IMR-90 (cell line): ENCODE measurements around the gene CREB3L1. TPM values are rescaled to one million over a fixed set of nuclear protein-coding genes. Genes with fewer than 3 reads are reported as not detected.

Source experiments
- ATAC-seq: fragments of 200-7000 bp; cut with Tn5 transposase; 2 replicates; pipeline ENCODE4 v1.9.1; 2020; ENCODE audit warnings: low read depth, mild to moderate bottlenecking, moderate library complexity
- BruUV-seq: library from RNA; stranded (reverse); fragments of 400-500 nt; replicated peaks from 2 replicates; lab custom pipeline; 2021; lab: Mats Ljungman, UMichigan
- CTCF ChIA-PET: fragments of 300-600 bp; formaldehyde crosslinking; extraction: SDS; loops from one replicate; lab custom pipeline; 2021; ENCODE audit warnings: antibody characterized with exemption; lab: Yijun Ruan, JAX
- POLR2A ChIA-PET: fragments of 300-600 bp; sonication (Branson Sonifier 250); formaldehyde crosslinking; loops from one replicate; lab custom pipeline; 2022; ENCODE audit warnings: antibody characterized with exemption; ENCODE audit not compliant: unreplicated experiment; lab: Charles Lee
- DNase-seq: peaks from one replicate; pipeline ENCODE4 v3.0.0; 2013
- H2AFZ ChIP-seq: replicated peaks from 2 replicates; pipeline ENCODE3; 2013; ENCODE audit warnings: low read length, mild to moderate bottlenecking; ENCODE audit not compliant: poor library complexity
- H2AK5ac ChIP-seq: 2 replicates; pipeline ENCODE4 v1.6.1; 2013; ENCODE audit warnings: low read depth, low read length, inconsistent platforms
- H2AK9ac ChIP-seq: replicated peaks from 2 replicates; pipeline ENCODE3; 2013; ENCODE audit warnings: mild to moderate bottlenecking, low read depth, low read length, moderate library complexity; ENCODE audit not compliant: poor library complexity
- H2BK120ac ChIP-seq: 2 replicates; pipeline ENCODE4 v1.6.1; 2013; ENCODE audit warnings: low read depth, low read length, inconsistent platforms
- H2BK15ac ChIP-seq: 3 replicates; pipeline ENCODE4 v1.6.1; 2013; ENCODE audit warnings: low read depth, low read length, inconsistent platforms
- H2BK20ac ChIP-seq: 2 replicates; pipeline ENCODE4 v1.6.1; 2013; ENCODE audit warnings: low read depth, mild to moderate bottlenecking, inconsistent platforms, low read length, moderate library complexity
- H2BK5ac ChIP-seq: 2 replicates; pipeline ENCODE4 v1.6.1; 2013; ENCODE audit warnings: mild to moderate bottlenecking, low read depth, low read length, inconsistent platforms; ENCODE audit not compliant: poor library complexity, severe bottlenecking
- H3K14ac ChIP-seq: replicated peaks from 2 replicates; pipeline ENCODE4 v1.6.1; 2013; ENCODE audit warnings: low read depth, low read length, inconsistent platforms
- H3K18ac ChIP-seq: 2 replicates; pipeline ENCODE4 v1.6.1; 2013; ENCODE audit warnings: low read depth, low read length, control low read depth
- H3K23ac ChIP-seq: 2 replicates; pipeline ENCODE4 v1.6.1; 2013; ENCODE audit warnings: low read depth, low read length, inconsistent platforms
- H3K27ac ChIP-seq: 2 replicates; pipeline ENCODE4 v1.5.1; 2013; ENCODE audit warnings: mild to moderate bottlenecking, control low read depth, low read length; ENCODE audit not compliant: insufficient read depth
- H3K27me3 ChIP-seq: 2 replicates; pipeline ENCODE4 v1.6.1; 2013; ENCODE audit warnings: low read length; ENCODE audit not compliant: control insufficient read depth, insufficient read depth
- H3K36me3 ChIP-seq: 2 replicates; pipeline ENCODE4 v1.6.1; 2013; ENCODE audit warnings: low read length, mixed read lengths; ENCODE audit not compliant: control insufficient read depth, insufficient read depth
- H3K4ac ChIP-seq: 2 replicates; pipeline ENCODE4 v1.6.1; 2013; ENCODE audit warnings: low read depth, low read length, inconsistent platforms
- H3K4me1 ChIP-seq: 2 replicates; pipeline ENCODE4 v1.6.1; 2013; ENCODE audit warnings: low read length, mixed read lengths; ENCODE audit not compliant: control insufficient read depth, insufficient read depth
- H3K4me2 ChIP-seq: 2 replicates; pipeline ENCODE4 v1.6.1; 2013; ENCODE audit warnings: low read depth, mild to moderate bottlenecking, control low read depth, low read length, moderate library complexity
- H3K4me3 ChIP-seq: 2 replicates; pipeline ENCODE4 v1.5.1; 2013; ENCODE audit warnings: low read depth, mild to moderate bottlenecking, control low read depth, low read length, moderate library complexity; ENCODE audit not compliant: insufficient read depth
- H3K56ac ChIP-seq: 2 replicates; pipeline ENCODE4 v1.6.1; 2013; ENCODE audit warnings: low read length, inconsistent platforms; ENCODE audit not compliant: insufficient read depth; ENCODE audit errors: extremely low read depth
- H3K79me1 ChIP-seq, 2 experiments: 2 replicates each; pipeline ENCODE4 v1.6.1; 2013; ENCODE audit warnings: low read length in 2 of 2, inconsistent platforms in 1 of 2, low read depth in 1 of 2
- H3K9ac ChIP-seq: 2 replicates; pipeline ENCODE4 v1.6.1; 2013; ENCODE audit warnings: low read depth, low read length, control low read depth
- H3K9me1 ChIP-seq: 2 replicates; pipeline ENCODE4 v1.6.1; 2013; ENCODE audit warnings: low read length, inconsistent platforms; ENCODE audit not compliant: insufficient read depth
- H3K9me3 ChIP-seq: 2 replicates; pipeline ENCODE4 v1.6.1; 2013; ENCODE audit warnings: low read length; ENCODE audit not compliant: control insufficient read depth, insufficient read depth
- H4K20me1 ChIP-seq: 2 replicates; pipeline ENCODE4 v1.6.1; 2013; ENCODE audit warnings: low read length, inconsistent platforms; ENCODE audit not compliant: insufficient read depth
- H4K5ac ChIP-seq: 2 replicates; pipeline ENCODE4 v1.6.1; 2013; ENCODE audit warnings: mild to moderate bottlenecking, low read depth, low read length, control low read depth
- H4K8ac ChIP-seq, 2 experiments: 2 replicates each; pipeline ENCODE4 v1.6.1; 2013; ENCODE audit warnings: low read depth in 2 of 2, low read length in 2 of 2, control low read depth in 1 of 2, inconsistent platforms in 1 of 2
- H4K91ac ChIP-seq: 2 replicates; pipeline ENCODE4 v1.6.1; 2013; ENCODE audit warnings: low read depth, low read length, inconsistent platforms; ENCODE audit not compliant: insufficient read depth
- BHLHE40 ChIP-seq: fragments of 150-350 bp; IDR thresholded peaks from 2 replicates; pipeline ENCODE4 v1.6.1; 2016; ENCODE audit warnings: mild to moderate bottlenecking, low read depth, low read length
- CEBPB ChIP-seq: IDR thresholded peaks from 2 replicates; pipeline ENCODE4 v1.6.1; 2012; ENCODE audit warnings: low read depth, low read length, improper control_type of control experiment
- CHD1 ChIP-seq: IDR thresholded peaks from 2 replicates; pipeline ENCODE4 v1.6.1; 2012; ENCODE audit warnings: low read depth, low read length, improper control_type of control experiment
- CTCF ChIP-seq: conservative IDR thresholded peaks from 2 replicates; pipeline ENCODE4 v1.5.1; 2012; ENCODE audit warnings: mild to moderate bottlenecking, low read depth, low read length, improper control_type of control experiment
- ELK1 ChIP-seq: fragments of 150-350 bp; IDR thresholded peaks from 2 replicates; pipeline ENCODE4 v1.6.1; 2016; ENCODE audit warnings: low read depth, mild to moderate bottlenecking, low read length, moderate library complexity, borderline replicate concordance
- FOS ChIP-seq: fragments of 150-350 bp; IDR thresholded peaks from 2 replicates; pipeline ENCODE4 v1.6.1; 2016; ENCODE audit warnings: low read depth, low read length
- MAFK ChIP-seq: IDR thresholded peaks from 2 replicates; pipeline ENCODE4 v1.6.1; 2012; ENCODE audit warnings: low read depth, low read length, improper control_type of control experiment
- MAZ ChIP-seq: IDR thresholded peaks from 2 replicates; pipeline ENCODE4 v1.6.1; 2012; ENCODE audit warnings: low read depth, mild to moderate bottlenecking, low read length, improper control_type of control experiment, moderate library complexity, borderline replicate concordance
- MXI1 ChIP-seq: IDR thresholded peaks from 2 replicates; pipeline ENCODE4 v1.6.1; 2012; ENCODE audit warnings: low read depth, mild to moderate bottlenecking, low read length, moderate library complexity, borderline replicate concordance
- NFE2L2 ChIP-seq: fragments of 150-350 bp; IDR thresholded peaks from 2 replicates; pipeline ENCODE4 v1.6.1; 2016; ENCODE audit warnings: low read depth, mild to moderate bottlenecking, low read length
- POLR2A ChIP-seq: IDR thresholded peaks from 2 replicates; pipeline ENCODE4 v1.6.1; 2012; ENCODE audit warnings: mild to moderate bottlenecking, low read depth, low read length
- RAD21 ChIP-seq: IDR thresholded peaks from 2 replicates; pipeline ENCODE4 v1.6.1; 2012; ENCODE audit warnings: low read length, improper control_type of control experiment
- RCOR1 ChIP-seq: IDR thresholded peaks from 2 replicates; pipeline ENCODE4 v1.6.1; 2012; ENCODE audit warnings: mild to moderate bottlenecking, low read length, improper control_type of control experiment; ENCODE audit not compliant: insufficient replicate concordance
- RFX5 ChIP-seq: IDR thresholded peaks from 2 replicates; pipeline ENCODE4 v1.8.0; 2012; ENCODE audit warnings: low read depth, mild to moderate bottlenecking, low read length, moderate library complexity
- SMC3 ChIP-seq: fragments of 150-350 bp; IDR thresholded peaks from 2 replicates; pipeline ENCODE4 v1.6.1; 2016; ENCODE audit warnings: low read depth, mild to moderate bottlenecking, antibody characterized with exemption, low read length, moderate library complexity
- USF2 ChIP-seq: fragments of 150-350 bp; IDR thresholded peaks from 2 replicates; pipeline ENCODE4 v1.6.1; 2017; ENCODE audit warnings: mild to moderate bottlenecking, antibody characterized with exemption, low read length, low read depth
- WGBS, 2 experiments: methylation state at CpG; one replicate each; pipeline versions ENCODE4 v1.1.5 to v1.1.7; 2013; ENCODE audit warnings: missing lambda C conversion rate in 2 of 2; ENCODE audit not compliant: insufficient read length in 1 of 2; ENCODE audit errors: extremely low coverage in 2 of 2; 5-methylcytosine and 5-hydroxymethylcytosine counted together
- dilution Hi-C: fragments of 300-500 bp; cut with HindIII; formaldehyde crosslinking; loops from one replicate; pipeline ENCODE4 v1.14.3; 2018; ENCODE audit warnings: low sequenced_read_pairs; ENCODE audit not compliant: unreplicated experiment
- in situ Hi-C: fragments of 300-500 bp; cut with MboI; formaldehyde crosslinking; loops from 3 replicates; pipeline ENCODE4 v1.14.3; 2019; ENCODE audit warnings: low sequenced_read_pairs, inconsistent platforms, mixed read lengths
- intact Hi-C: fragments of 100-400 bp; cut with micrococcal nuclease; formaldehyde crosslinking; loops from 2 replicates; pipeline ENCODE4 v1.10.0; 2022
- polyA plus RNA-seq, 3 experiments: library from polyadenylated mRNA; depleted of rRNA; stranded (reverse); fragments of >200 nt; gene quantifications; 2 replicates each; pipeline ENCODE4 v1.2.3, GENCODE V29; 2012; ENCODE audit warnings: low replicate concordance in 1 of 3
- total RNA-seq: library from RNA; depleted of rRNA; stranded (reverse); fragments of >200 nt; gene quantifications from 2 replicates; pipeline ENCODE4 v1.2.3, GENCODE V29; 2012

The CREB3L1 gene
- total and polyA plus RNA-seq, 2 of the 4 experiments (the other 2 are of a cell fraction) = 8.1 to 82.3 TPM

GRCh38 chr11:46337626-46338345 is 60.3 kb downstream of the CREB3L1 start:
- H3K4me3 ChIP-seq = no peak overlapping the region
- no peak overlapping the region for H4K8ac ChIP-seq
- no peak overlapping the region for H2BK15ac ChIP-seq
- POLR2A ChIA-PET = interaction anchor here (0.6 kb wide), 1 partner anchor 18 kb away, joined by 5 read pairs; no protein-coding TSS in a partner anchor
- BruUV-seq = no TSS peak
- H2BK120ac ChIP-seq = no peak overlapping the region
- H2AFZ ChIP-seq = no peak overlapping the region
- peaks cover 8% of the 10 kb centered on the region for H3K4me1 ChIP-seq
- H3K79me1 ChIP-seq = no peaks in the 10 kb centered on the region
- H3K9me1 ChIP-seq = peaks cover 3% of the 10 kb centered on the region
- CTCF ChIA-PET = interaction anchor here (0.7 kb wide), 1 partner anchor 1154 kb away, joined by 4 read pairs; no protein-coding TSS in a partner anchor
- dilution Hi-C loops = no loop called here
- no peak overlapping the region for H2BK5ac ChIP-seq
- H2AK9ac ChIP-seq = no peak overlapping the region
- H3K9ac ChIP-seq = no peak overlapping the region
- no peak overlapping the region for H3K27ac ChIP-seq
- no peak overlapping the region for H2AK5ac ChIP-seq
- no peaks in the 10 kb centered on the region for H3K36me3 ChIP-seq
- no peak for TF ChIP-seq CTCF
- TF ChIP-seq ELK1 = no peak
- TF ChIP-seq RAD21 = no peak
- TF ChIP-seq RCOR1 = no peak
- no peak for TF ChIP-seq MAFK
- TF ChIP-seq SMC3 = no peak
- no peak for TF ChIP-seq FOS
- TF ChIP-seq BHLHE40 = no peak
- TF ChIP-seq RFX5 = no peak
- TF ChIP-seq NFE2L2 = no peak
- no peak for TF ChIP-seq MAZ
- TF ChIP-seq POLR2A = no peak
- TF ChIP-seq MXI1 = no peak
- TF ChIP-seq CEBPB = no peak
- TF ChIP-seq USF2 = no peak
- TF ChIP-seq CHD1 = no peak
- in situ Hi-C loops = no loop called here
- no peak overlapping the region for H2BK20ac ChIP-seq
- H3K4ac ChIP-seq = no peak overlapping the region
- ATAC-seq = no peak
- H4K91ac ChIP-seq = no peak overlapping the region
- no peak for DNase-seq
- H3K14ac ChIP-seq = no peak overlapping the region
- H4K20me1 ChIP-seq = no peaks in the 10 kb centered on the region
- peaks cover 29% of the 10 kb centered on the region for H3K27me3 ChIP-seq
- no peak overlapping the region for H3K4me2 ChIP-seq
- H4K5ac ChIP-seq = no peak overlapping the region
- no peak overlapping the region for H3K18ac ChIP-seq
- no CpG with 5 or more reads among the region's 13 CpGs for WGBS, 2 experiments
- no peaks in the 10 kb centered on the region for H3K9me3 ChIP-seq
- intact Hi-C loops = no loop called here
- H3K23ac ChIP-seq = no peak overlapping the region
- no peak overlapping the region for H3K56ac ChIP-seq
